HepG2 (cell line): ENCODE measurements around the gene ACSS3. TPM values are rescaled to one million over a fixed set of nuclear protein-coding genes. Genes with fewer than 3 reads are reported as not detected.

ENCODE experiments used
- ATAC-seq: fragments of 200-7000 bp; cut with Tn5 transposase; 3 replicates; pipeline ENCODE4 v1.9.1; 2020; ENCODE audit warnings: mild to moderate bottlenecking, moderate library complexity
- BruUV-seq: library from RNA; stranded (reverse); fragments of 400-500 nt; replicated peaks from 2 replicates; lab custom pipeline; 2021; lab: Mats Ljungman, UMichigan
- CTCF ChIA-PET: fragments of 300-600 bp; formaldehyde crosslinking; extraction: SDS; loops from one replicate; lab custom pipeline; 2021; ENCODE audit warnings: low total read pairs, inconsistent platforms, low intra/inter-chr PET ratio; lab: Yijun Ruan, JAX
- POLR2A ChIA-PET: fragments of 350-600 bp; sonication (Branson Sonifier 250); formaldehyde crosslinking; loops from one replicate; lab custom pipeline; 2020; ENCODE audit warnings: antibody characterized with exemption, inconsistent platforms; lab: Yijun Ruan, JAX
- DNase-seq: peaks from one replicate; pipeline ENCODE4 v3.0.0-alpha.2; 2015; ENCODE audit warnings: low spot score
- FAIRE-seq: peaks from 3 replicates; lab custom pipeline; 2011; peaks lifted over from hg19 to GRCh38; lab: Jason Lieb, UNC
- H2AFZ ChIP-seq: one replicate; pipeline ENCODE4 v1.6.1; 2011; ENCODE audit warnings: low read length, inconsistent platforms
- H3K27ac ChIP-seq: fragments of 300-600 bp; 3 replicates; pipeline ENCODE4 v1.8.0; 2011; ENCODE audit warnings: mixed run types, mild to moderate bottlenecking, mixed read lengths, low read length, inconsistent platforms; ENCODE audit not compliant: insufficient read depth; ENCODE audit errors: extremely low read length
- H3K27me3 ChIP-seq, 2 experiments: fragments of 200-600 bp in 1 of 2; 2 replicates in 1 of 2; 3 replicates in 1 of 2; pipeline versions ENCODE4 v1.6.0 to v1.8.0; 2011; ENCODE audit warnings: low read length in 2 of 2, mild to moderate bottlenecking in 2 of 2, moderate library complexity in 2 of 2, inconsistent platforms in 1 of 2; ENCODE audit not compliant: insufficient read depth in 2 of 2, control insufficient read depth in 1 of 2
- H3K36me3 ChIP-seq, 2 experiments: fragments of 200-600 bp in 1 of 2; replicated peaks in 1 of 2; 2 replicates in 1 of 2; 3 replicates in 1 of 2; pipeline versions ENCODE4 v1.5.1 to v1.8.0; 2011; ENCODE audit warnings: low read length in 2 of 2, inconsistent platforms in 1 of 2; ENCODE audit not compliant: insufficient read depth in 2 of 2, control insufficient read depth in 1 of 2
- H3K4me1 ChIP-seq: 2 replicates; pipeline ENCODE4 v1.5.1; 2012; ENCODE audit warnings: low read length, inconsistent platforms; ENCODE audit not compliant: insufficient read depth
- H3K4me2 ChIP-seq: 2 replicates; pipeline ENCODE4 v1.6.0; 2011; ENCODE audit warnings: low read depth, low read length, inconsistent platforms
- H3K4me3 ChIP-seq, 3 experiments: fragments of 200-600 bp in 1 of 3; sonication (generic), shearing (Covaris generic) in 1 of 3; replicated peaks in 1 of 3; 2 replicates each; pipeline ENCODE4 v1.5.1; 2011 to 2016; ENCODE audit warnings: low read length in 3 of 3, inconsistent platforms in 2 of 3, low read depth in 2 of 3, mild to moderate bottlenecking in 2 of 3, control low read depth in 1 of 3, mixed read lengths in 1 of 3; ENCODE audit not compliant: insufficient read depth in 1 of 3
- H3K79me2 ChIP-seq: one replicate; pipeline ENCODE4 v1.6.1; 2011; ENCODE audit warnings: low read length, inconsistent platforms; ENCODE audit not compliant: insufficient read depth
- H3K9ac ChIP-seq: 2 replicates; pipeline ENCODE4 v1.6.0; 2011; ENCODE audit warnings: mild to moderate bottlenecking, low read depth, low read length, inconsistent platforms; ENCODE audit not compliant: insufficient read depth
- H3K9me3 ChIP-seq: 2 replicates; pipeline ENCODE4 v1.5.1; 2012; ENCODE audit warnings: mild to moderate bottlenecking, low read length
- H4K20me1 ChIP-seq: 2 replicates; pipeline ENCODE4 v1.6.0; 2011; ENCODE audit warnings: inconsistent platforms, mild to moderate bottlenecking, low read length, moderate library complexity; ENCODE audit not compliant: insufficient read depth
- ATF4 ChIP-seq, 2 experiments: fragments of 450-650 bp in 1 of 2; sonication (generic) in 1 of 2; formaldehyde crosslinking; IDR thresholded peaks; 2 replicates each; pipeline versions ENCODE4 v1.5.0 to v1.8.0; 2020 to 2022; ENCODE audit warnings: mild to moderate bottlenecking in 1 of 2, missing genetic modification reagents in 1 of 2
- CREB1 ChIP-seq, 2 experiments: fragments of 450-650 bp in 1 of 2; IDR thresholded peaks; 2 replicates each; pipeline ENCODE4 v1.6.1; 2016 to 2017; ENCODE audit warnings: control low read depth in 1 of 2, mild to moderate bottlenecking in 1 of 2, missing compliant biosample characterization in 1 of 2, missing genetic modification characterization in 1 of 2
- CREM ChIP-seq, 2 experiments: sonication (generic) in 1 of 2; formaldehyde crosslinking in 1 of 2; IDR thresholded peaks; 2 replicates each; pipeline versions ENCODE4 v1.4.0 to v1.6.1; 2016 to 2020; ENCODE audit warnings: antibody characterized with exemption in 1 of 2, mild to moderate bottlenecking in 1 of 2, missing genetic modification reagents in 1 of 2
- HINFP ChIP-seq: sonication (generic); formaldehyde crosslinking; IDR thresholded peaks from 2 replicates; pipeline ENCODE4 v1.4.0; 2020; ENCODE audit warnings: low read depth, mild to moderate bottlenecking, missing genetic modification reagents
- NFIC ChIP-seq: IDR thresholded peaks from 2 replicates; pipeline ENCODE4 v1.6.1; 2012; ENCODE audit warnings: mild to moderate bottlenecking, low read length, inconsistent platforms
- SMAD3 ChIP-seq: sonication (generic); formaldehyde crosslinking; IDR thresholded peaks from 2 replicates; pipeline ENCODE4 v1.4.0; 2020; ENCODE audit warnings: missing genetic modification reagents
- SOX6 ChIP-seq, 2 experiments: fragments of 450-650 bp in 1 of 2; sonication (generic) in 1 of 2; formaldehyde crosslinking in 1 of 2; IDR thresholded peaks; 2 replicates each; pipeline versions ENCODE4 v1.4.0 to v1.6.1; 2017 to 2020; ENCODE audit warnings: antibody characterized with exemption in 1 of 2, mild to moderate bottlenecking in 1 of 2, missing genetic modification reagents in 1 of 2
- ZNF12 ChIP-seq: sonication (generic); formaldehyde crosslinking; IDR thresholded peaks from 2 replicates; pipeline ENCODE4 v1.5.0; 2020; ENCODE audit warnings: missing genetic modification reagents
- ZNF564 ChIP-seq: sonication (generic); formaldehyde crosslinking; IDR thresholded peaks from 2 replicates; pipeline ENCODE4 v1.8.1; 2023; ENCODE audit warnings: mild to moderate bottlenecking, missing genetic modification reagents
- ZNF777 ChIP-seq: sonication (generic); formaldehyde crosslinking; IDR thresholded peaks from 2 replicates; pipeline ENCODE4 v1.4.0; 2020; ENCODE audit warnings: missing genetic modification reagents
- ZSCAN25 ChIP-seq: sonication (generic); formaldehyde crosslinking; IDR thresholded peaks from 2 replicates; pipeline ENCODE4 v1.8.0; 2022; ENCODE audit warnings: mild to moderate bottlenecking, missing genetic modification reagents
- WGBS: methylation state at CpG from one replicate; pipeline ENCODE4 v1.1.6; 2017; ENCODE audit warnings: low lambda C conversion rate; 5-methylcytosine and 5-hydroxymethylcytosine counted together
- in situ Hi-C: cut with HindIII; loops from 2 replicates; pipeline ENCODE4 v1.10.0; 2017; ENCODE audit warnings: low pct_unique_long_range_greater_than_20kb; ENCODE audit not compliant: extremely low pct_ligation_motif_present
- intact Hi-C: fragments of 100-400 bp; cut with micrococcal nuclease; formaldehyde crosslinking; loops from one replicate; pipeline ENCODE4 v1.10.0; 2022; ENCODE audit not compliant: unreplicated experiment
- polyA plus RNA-seq, 8 experiments: library from polyadenylated mRNA; depleted of rRNA in 3 of 8; stranded (reverse) in 7 of 8; unstranded in 1 of 8; fragments of >200 nt; fragmentation: Illumina TruSeq in 4 of 8; extraction: Trizol in 4 of 8; gene quantifications; 2 replicates each; pipeline versions ENCODE4 v1.2.1 to v1.2.3, GENCODE V29; 2011 to 2016; ENCODE audit warnings: low read depth in 4 of 8, missing spikeins in 1 of 8, mixed read lengths in 1 of 8; ENCODE audit not compliant: insufficient read depth in 1 of 8
- total RNA-seq, 5 experiments: library from RNA; depleted of rRNA; stranded (reverse); fragments of >200 nt; fragmentation: Illumina TruSeq; extraction: Trizol; gene quantifications; 2 replicates each; pipeline ENCODE4 v1.2.3, GENCODE V29; 2016; ENCODE audit warnings: low read depth in 1 of 5
- TF ChIP-seq, protein P1 (sequence below): sonication (generic); formaldehyde crosslinking; IDR thresholded peaks from 2 replicates; pipeline ENCODE4 v1.8.0; 2022; ENCODE audit warnings: missing genetic modification reagents, mild to moderate bottlenecking, moderate library complexity, borderline replicate concordance
- TF ChIP-seq, protein P2 (sequence below): sonication (generic); formaldehyde crosslinking; IDR thresholded peaks from 2 replicates; pipeline ENCODE4 v1.5.1; 2020; ENCODE audit warnings: missing genetic modification reagents, mild to moderate bottlenecking, borderline replicate concordance

Gene ACSS3
- total and polyA plus RNA-seq, 2 of the 13 experiments (the other 11 are each of a cell fraction or from before 2014, with no cell fraction given), result 79.5 to 86.3 TPM

GRCh38 chr12:81146228-81147225 lies 68.6 kb downstream of the ACSS3 start:
- no TSS peak for BruUV-seq
- peak; percentile 74 for ATAC-seq
- H3K27ac ChIP-seq, result peak overlapping the region; percentile 89
- peaks cover 69% of the 10 kb centered on the region for H3K4me1 ChIP-seq
- H3K36me3 ChIP-seq, result peaks cover 0 to 2% of the 10 kb centered on the region in 2 experiments
- H3K79me2 ChIP-seq, result peaks cover 8% of the 10 kb centered on the region
- WGBS, result 33% methylated on average over 3 of the region's 3 CpGs
- no peak overlapping the region for H2AFZ ChIP-seq
- no peak overlapping the region; a peak in 1 of 6 replicates for H3K4me3 ChIP-seq
- FAIRE-seq, result peak; percentile 69
- peak overlapping the region; percentile 46; the same call in 1 of the 2 replicates for H3K4me2 ChIP-seq
- no peaks in the 10 kb centered on the region for H3K27me3 ChIP-seq
- POLR2A ChIA-PET, result interaction anchor here (0.9 to 1.5 kb wide), 8 partner anchors 10 to 210 kb away, joined by 3 to 17 read pairs (median 6); partner anchors contain the start of gene LIN7A
- CTCF ChIA-PET, result no interaction called here
- peak overlapping the region; percentile 37; the same call in 1 of the 2 replicates for H3K9ac ChIP-seq
- intact Hi-C loops (loop anchor here (2.0 kb wide), 1 partner anchor 368 kb away; no protein-coding TSS in a partner anchor), in situ Hi-C loops (no loop called here)
- DNase-seq, result peak; percentile 87
- no peaks in the 10 kb centered on the region for H3K9me3 ChIP-seq
- no peaks in the 10 kb centered on the region for H4K20me1 ChIP-seq
- TF ChIP-seq SMAD3 (CRISPR knock-in tag) (no peak), ZNF564 (CRISPR knock-in tag) (0 out of 2 replicates have a peak, but pooled peaks have one; percentile 39), ZNF12 (CRISPR knock-in tag) (no peak), CREM (IDR thresholded peaks at IDR 0.05) (peak; percentile 80), CREM (CRISPR knock-in tag; IDR thresholded peaks at IDR 0.05) (no peak), ZNF777 (CRISPR knock-in tag) (no peak), HINFP (CRISPR knock-in tag) (no peak), ZSCAN25 (no peak), ATF4 (CRISPR knock-in tag; IDR thresholded peaks at IDR 0.05) (peak in 1 of 2 experiments; percentile 36; a peak in 1 of 4 replicates), CREB1 (IDR thresholded peaks at IDR 0.05) (0 out of 2 replicates have a peak, but pooled peaks have one; percentile 10), CREB1 (CRISPR knock-in tag; IDR thresholded peaks at IDR 0.05) (no peak), SOX6 (IDR thresholded peaks at IDR 0.05) (no peak), SOX6 (CRISPR knock-in tag; IDR thresholded peaks at IDR 0.05) (peak; percentile 97), NFIC (peak; percentile 89; the same call in 1 of the 2 replicates)
- TF ChIP-seq, protein P1, sequence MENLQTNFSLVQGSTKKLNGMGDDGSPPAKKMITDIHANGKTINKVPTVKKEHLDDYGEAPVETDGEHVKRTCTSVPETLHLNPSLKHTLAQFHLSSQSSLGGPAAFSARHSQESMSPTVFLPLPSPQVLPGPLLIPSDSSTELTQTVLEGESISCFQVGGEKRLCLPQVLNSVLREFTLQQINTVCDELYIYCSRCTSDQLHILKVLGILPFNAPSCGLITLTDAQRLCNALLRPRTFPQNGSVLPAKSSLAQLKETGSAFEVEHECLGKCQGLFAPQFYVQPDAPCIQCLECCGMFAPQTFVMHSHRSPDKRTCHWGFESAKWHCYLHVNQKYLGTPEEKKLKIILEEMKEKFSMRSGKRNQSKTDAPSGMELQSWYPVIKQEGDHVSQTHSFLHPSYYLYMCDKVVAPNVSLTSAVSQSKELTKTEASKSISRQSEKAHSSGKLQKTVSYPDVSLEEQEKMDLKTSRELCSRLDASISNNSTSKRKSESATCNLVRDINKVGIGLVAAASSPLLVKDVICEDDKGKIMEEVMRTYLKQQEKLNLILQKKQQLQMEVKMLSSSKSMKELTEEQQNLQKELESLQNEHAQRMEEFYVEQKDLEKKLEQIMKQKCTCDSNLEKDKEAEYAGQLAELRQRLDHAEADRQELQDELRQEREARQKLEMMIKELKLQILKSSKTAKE (CRISPR knock-in tag), result peak; percentile 43; the same call in 1 of the 2 replicates
- TF ChIP-seq, protein P2, sequence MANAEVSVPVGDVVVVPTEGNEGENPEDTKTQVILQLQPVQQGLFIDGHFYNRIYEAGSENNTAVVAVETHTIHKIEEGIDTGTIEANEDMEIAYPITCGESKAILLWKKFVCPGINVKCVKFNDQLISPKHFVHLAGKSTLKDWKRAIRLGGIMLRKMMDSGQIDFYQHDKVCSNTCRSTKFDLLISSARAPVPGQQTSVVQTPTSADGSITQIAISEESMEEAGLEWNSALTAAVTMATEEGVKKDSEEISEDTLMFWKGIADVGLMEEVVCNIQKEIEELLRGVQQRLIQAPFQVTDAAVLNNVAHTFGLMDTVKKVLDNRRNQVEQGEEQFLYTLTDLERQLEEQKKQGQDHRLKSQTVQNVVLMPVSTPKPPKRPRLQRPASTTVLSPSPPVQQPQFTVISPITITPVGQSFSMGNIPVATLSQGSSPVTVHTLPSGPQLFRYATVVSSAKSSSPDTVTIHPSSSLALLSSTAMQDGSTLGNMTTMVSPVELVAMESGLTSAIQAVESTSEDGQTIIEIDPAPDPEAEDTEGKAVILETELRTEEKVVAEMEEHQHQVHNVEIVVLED, result 0 out of 2 replicates have a peak, but pooled peaks have one; percentile 12
